ENCODE data around the gene GIMAP2. TPM values are rescaled to one million over a fixed set of nuclear protein-coding genes. Genes with fewer than 3 reads are reported as not detected.
A peak's percentile ranks its signal among the peaks of the same experiment; 100 is the strongest.
"Not testable (repeated sequence)": the region's sequence is repeated elsewhere in the genome, so short reads cannot be mapped to it uniquely, and the experiment has no call there.

GIMAP2 gene
- polyA plus RNA-seq (ENCODE audit: insufficient read length in 4 of 4) = 10 to 100 TPM in 1 of 4 donors, 1 to 10 TPM in 3; 7.2 to 10.4 (median 8.2) TPM

- DNase-seq (ENCODE audit: low read depth in 4 of 4, low spot score in 3 of 4) = peak in 1 of 4 donors; percentile 1
Measured at GRCh38 chr7:150685219-150686029, at the start of gene GIMAP2. TSS of gene GIMAP2 (plus strand) at chr7:150685706. CDS start at chr7:150687060, 1,354 bp downstream.

- DNase-seq (ENCODE audit: low read depth in 4 of 4, low spot score in 3 of 4) = no peak
Measured at GRCh38 chr7:150641854-150642253, 43.7 kb upstream of the GIMAP2 start.

GRCh38 chr7:150642926-150643325, 42.6 kb upstream of the GIMAP2 start:
- no peak for DNase-seq (ENCODE audit: low read depth in 4 of 4, low spot score in 3 of 4)

GRCh38 chr7:150645259-150646020, 40.1 kb upstream of the GIMAP2 start:
- no peak for DNase-seq (ENCODE audit: low read depth in 4 of 4, low spot score in 3 of 4)

- no peak for DNase-seq (ENCODE audit: low read depth in 4 of 4, low spot score in 3 of 4)
Measured at GRCh38 chr7:150648353-150649079, 37.0 kb upstream of the GIMAP2 start.

GRCh38 chr7:150649080-150649385, 36.5 kb upstream of the GIMAP2 start:
- no peak for DNase-seq (ENCODE audit: low read depth in 4 of 4, low spot score in 3 of 4)

- no peak for DNase-seq (ENCODE audit: low read depth in 4 of 4, low spot score in 3 of 4)
Measured at GRCh38 chr7:150654692-150655091, 30.8 kb upstream of the GIMAP2 start.

GRCh38 chr7:150656047-150656446, 29.5 kb upstream of the GIMAP2 start:
- DNase-seq (ENCODE audit: low read depth in 4 of 4, low spot score in 3 of 4) = no peak

GRCh38 chr7:150657526-150657925, 28.0 kb upstream of the GIMAP2 start:
- DNase-seq (ENCODE audit: low read depth in 4 of 4, low spot score in 3 of 4) = no peak

GRCh38 chr7:150660939-150661613, 24.4 kb upstream of the GIMAP2 start:
- DNase-seq (ENCODE audit: low read depth in 4 of 4, low spot score in 3 of 4) = no peak

GRCh38 chr7:150662821-150663220, 22.7 kb upstream of the GIMAP2 start:
- not testable (repeated sequence) for DNase-seq (ENCODE audit: low read depth in 4 of 4, low spot score in 3 of 4)

GRCh38 chr7:150663802-150664494, 21.6 kb upstream of the GIMAP2 start:
- no peak for DNase-seq (ENCODE audit: low read depth in 4 of 4, low spot score in 3 of 4)

- DNase-seq (ENCODE audit: low read depth in 4 of 4, low spot score in 3 of 4) = no peak
Measured at GRCh38 chr7:150665089-150665748, 20.3 kb upstream of the GIMAP2 start.

- DNase-seq (ENCODE audit: low read depth in 4 of 4, low spot score in 3 of 4) = no peak
Measured at GRCh38 chr7:150665896-150666295, 19.6 kb upstream of the GIMAP2 start.

- DNase-seq (ENCODE audit: low read depth in 4 of 4, low spot score in 3 of 4) = no peak
Measured at GRCh38 chr7:150666412-150666811, 19.1 kb upstream of the GIMAP2 start.

- DNase-seq (ENCODE audit: low read depth in 4 of 4, low spot score in 3 of 4) = no peak
Measured at GRCh38 chr7:150668472-150668911, 17.0 kb upstream of the GIMAP2 start.

GRCh38 chr7:150668977-150669376, 16.5 kb upstream of the GIMAP2 start:
- DNase-seq (ENCODE audit: low read depth in 4 of 4, low spot score in 3 of 4) = no peak

GRCh38 chr7:150671798-150672585, 13.5 kb upstream of the GIMAP2 start:
- not testable (repeated sequence) for DNase-seq (ENCODE audit: low read depth in 4 of 4, low spot score in 3 of 4)

GRCh38 chr7:150675714-150676113, 9.8 kb upstream of the GIMAP2 start:
- no peak for DNase-seq (ENCODE audit: low read depth in 4 of 4, low spot score in 3 of 4)

All from right renal pelvis (tissue), 4 donors.